IPS DF 4.7 (cell line): Measurements from ENCODE around the gene EIF4H.
"Not testable (repeated sequence)": the region's sequence is repeated elsewhere in the genome, so short reads cannot be mapped to it uniquely, and the experiment has no call there.

Experiments used
- DNase-seq: peaks from one replicate; pipeline ENCODE4 v3.0.0-alpha.2; 2013; ENCODE audit warnings: low spot score; ENCODE audit errors: extremely low read depth

EIF4H gene

GRCh38 chr7:74173866-74174605 is at the start of gene EIF4H:
EIF4H (plus strand) TSS chr7:74174356; CDS start chr7:74174384, 28 bp downstream.
- peak; percentile 38 for DNase-seq

GRCh38 chr7:74126220-74126880 is 47.8 kb upstream of the EIF4H start:
- DNase-seq: no peak

GRCh38 chr7:74129887-74130286 is 44.3 kb upstream of the EIF4H start:
- no peak for DNase-seq

- DNase-seq: no peak
These were observed 43.6 kb upstream of the EIF4H start for GRCh38 chr7:74130518-74130917.

- no peak for DNase-seq
These were observed 40.0 kb upstream of the EIF4H start for GRCh38 chr7:74134117-74134620.

- peak; percentile 49 for DNase-seq
These were observed 35.8 kb upstream of the EIF4H start for GRCh38 chr7:74138334-74138867.

- DNase-seq: peak; percentile 90
These were observed 35.0 kb upstream of the EIF4H start for GRCh38 chr7:74138945-74139843.

GRCh38 chr7:74141705-74142104 is 32.5 kb upstream of the EIF4H start:
- DNase-seq: no peak

GRCh38 chr7:74143383-74143782 is 30.8 kb upstream of the EIF4H start:
- no peak for DNase-seq

GRCh38 chr7:74148491-74148890 is 25.7 kb upstream of the EIF4H start:
- no peak for DNase-seq

- DNase-seq: no peak
These were observed 25.1 kb upstream of the EIF4H start for GRCh38 chr7:74149071-74149470.

- no peak for DNase-seq
These were observed 24.6 kb upstream of the EIF4H start for GRCh38 chr7:74149603-74150002.

GRCh38 chr7:74153736-74154135 is 20.4 kb upstream of the EIF4H start:
- no peak for DNase-seq

GRCh38 chr7:74155810-74156395 is 18.3 kb upstream of the EIF4H start:
- DNase-seq: no peak

- no peak for DNase-seq
These were observed 16.6 kb upstream of the EIF4H start for GRCh38 chr7:74157605-74158004.

- DNase-seq: no peak
These were observed 9.1 kb upstream of the EIF4H start for GRCh38 chr7:74164985-74165456.

GRCh38 chr7:74165867-74166593 is 8.1 kb upstream of the EIF4H start:
- DNase-seq: no peak

- not testable (repeated sequence) for DNase-seq
These were observed 6.8 kb upstream of the EIF4H start for GRCh38 chr7:74167324-74167723.

- DNase-seq: no peak
These were observed 1.1 kb upstream of the EIF4H start for GRCh38 chr7:74173074-74173473.

GRCh38 chr7:74173491-74173865 is 678 bp upstream of the EIF4H start:
- DNase-seq: no peak
